ENCODE data around the gene RPL32. TPM values are rescaled to one million over a fixed set of nuclear protein-coding genes. Genes with fewer than 3 reads are reported as not detected.
A peak's percentile ranks its signal among the peaks of the same experiment; 100 is the strongest.

The RPL32 gene
- total and polyA plus RNA-seq, 2 donors (not counting 1 experiment from before 2014, with no cell fraction given) = 1,244 to 1,855 TPM

- Histone ChIP-seq H3K4me1 (ENCODE audit: control insufficient read depth, extremely low read depth, insufficient read depth, low read length) (no peaks in the 10 kb centered on the region), H3K79me2 (ENCODE audit: control insufficient read depth, insufficient read depth, low read length) (no peaks in the 10 kb centered on the region), H3K4me2 (ENCODE audit: extremely low read depth, insufficient read depth, low read length) (no peak overlapping the region), H3K36me3 (ENCODE audit: control insufficient read depth, insufficient read depth, low read length) (no peaks in the 10 kb centered on the region), H3K9ac (ENCODE audit: insufficient read depth, low read length) (no peak overlapping the region), H3K4me3 (replicated peaks in 1 of 4; ENCODE audit: control extremely low read depth in 1 of 4, insufficient read depth in 1 of 4, low read depth in 3 of 4, low read length in 4 of 4) (no peak overlapping the region), H3K27ac (ENCODE audit: insufficient read depth, low read length) (no peak overlapping the region), H4K20me1 (ENCODE audit: control insufficient read depth, extremely low read depth, insufficient read depth, low read length) (no peaks in the 10 kb centered on the region), H2AFZ (ENCODE audit: low read length) (no peak overlapping the region), H3K27me3 (ENCODE audit: control insufficient read depth, insufficient read depth, low read length) (peaks cover 9% of the 10 kb centered on the region), H3K9me3 (ENCODE audit: control insufficient read depth, insufficient read depth, low read depth, low read length) (no peaks in the 10 kb centered on the region)
- DNase-seq (ENCODE audit: low read depth in 2 of 2) = no peak
- TF ChIP-seq EZH2 (IDR thresholded peaks at IDR 0.05; ENCODE audit: low read length, missing control alignments) = no peak
- TF ChIP-seq, protein P1, sequence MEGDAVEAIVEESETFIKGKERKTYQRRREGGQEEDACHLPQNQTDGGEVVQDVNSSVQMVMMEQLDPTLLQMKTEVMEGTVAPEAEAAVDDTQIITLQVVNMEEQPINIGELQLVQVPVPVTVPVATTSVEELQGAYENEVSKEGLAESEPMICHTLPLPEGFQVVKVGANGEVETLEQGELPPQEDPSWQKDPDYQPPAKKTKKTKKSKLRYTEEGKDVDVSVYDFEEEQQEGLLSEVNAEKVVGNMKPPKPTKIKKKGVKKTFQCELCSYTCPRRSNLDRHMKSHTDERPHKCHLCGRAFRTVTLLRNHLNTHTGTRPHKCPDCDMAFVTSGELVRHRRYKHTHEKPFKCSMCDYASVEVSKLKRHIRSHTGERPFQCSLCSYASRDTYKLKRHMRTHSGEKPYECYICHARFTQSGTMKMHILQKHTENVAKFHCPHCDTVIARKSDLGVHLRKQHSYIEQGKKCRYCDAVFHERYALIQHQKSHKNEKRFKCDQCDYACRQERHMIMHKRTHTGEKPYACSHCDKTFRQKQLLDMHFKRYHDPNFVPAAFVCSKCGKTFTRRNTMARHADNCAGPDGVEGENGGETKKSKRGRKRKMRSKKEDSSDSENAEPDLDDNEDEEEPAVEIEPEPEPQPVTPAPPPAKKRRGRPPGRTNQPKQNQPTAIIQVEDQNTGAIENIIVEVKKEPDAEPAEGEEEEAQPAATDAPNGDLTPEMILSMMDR (conservative IDR thresholded peaks at IDR 0.05 in 1 of 2, IDR thresholded peaks at IDR 0.05 in 1 of 2; ENCODE audit: low read depth in 1 of 2, low read length in 2 of 2) = no peak
These were observed 29.6 kb upstream of the RPL32 start for GRCh38 chr3:12870942-12871341.

DNA sequence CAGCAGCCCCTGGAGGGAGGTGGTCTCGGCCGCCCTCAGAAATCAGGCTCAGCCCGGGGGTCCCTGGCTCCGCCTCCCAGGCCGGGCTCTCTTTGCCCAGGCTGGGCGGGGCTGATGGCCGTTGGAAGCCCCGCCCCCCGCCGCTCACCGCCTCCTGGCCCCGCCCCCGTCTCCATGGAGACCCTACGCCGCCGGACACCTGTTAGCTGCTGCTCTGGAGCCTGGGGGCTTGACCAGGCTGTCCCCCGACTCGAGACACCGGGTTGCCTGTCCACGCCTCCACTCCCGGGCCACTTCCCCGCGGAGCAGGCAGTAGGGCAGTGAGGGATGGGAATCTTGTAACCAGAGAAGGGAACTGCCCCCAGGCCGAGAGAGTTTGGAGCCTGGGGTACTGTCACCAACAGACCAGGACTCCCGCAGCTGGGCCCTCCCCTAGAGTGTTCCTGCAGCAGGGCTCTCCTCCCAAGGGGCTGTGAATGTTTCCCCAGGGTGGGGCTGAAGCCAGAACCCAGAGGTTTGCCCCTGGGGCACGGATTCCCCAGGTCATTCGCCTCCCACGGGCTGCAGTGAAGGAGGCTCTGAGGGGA, 27.8 kb upstream of the RPL32 start:
- Histone ChIP-seq H3K9ac (ENCODE audit: insufficient read depth, low read length) (no peak overlapping the region), H3K27ac (ENCODE audit: insufficient read depth, low read length) (no peak overlapping the region), H2AFZ (ENCODE audit: low read length) (no peak overlapping the region), H3K9me3 (ENCODE audit: control insufficient read depth, insufficient read depth, low read depth, low read length) (no peaks in the 10 kb centered on the region), H3K4me2 (ENCODE audit: extremely low read depth, insufficient read depth, low read length) (peak overlapping the region; percentile 25), H3K79me2 (ENCODE audit: control insufficient read depth, insufficient read depth, low read length) (no peaks in the 10 kb centered on the region), H3K4me1 (ENCODE audit: control insufficient read depth, extremely low read depth, insufficient read depth, low read length) (no peaks in the 10 kb centered on the region), H3K4me3 (replicated peaks in 1 of 4; ENCODE audit: control extremely low read depth in 1 of 4, insufficient read depth in 1 of 4, low read depth in 3 of 4, low read length in 4 of 4) (no peak overlapping the region), H3K36me3 (ENCODE audit: control insufficient read depth, insufficient read depth, low read length) (no peaks in the 10 kb centered on the region), H3K27me3 (ENCODE audit: control insufficient read depth, insufficient read depth, low read length) (peaks cover 5% of the 10 kb centered on the region), H4K20me1 (ENCODE audit: control insufficient read depth, extremely low read depth, insufficient read depth, low read length) (no peaks in the 10 kb centered on the region)
- no peak for DNase-seq (ENCODE audit: low read depth in 2 of 2)
- TF ChIP-seq, protein P1 (conservative IDR thresholded peaks at IDR 0.05 in 1 of 2, IDR thresholded peaks at IDR 0.05 in 1 of 2; ENCODE audit: low read depth in 1 of 2, low read length in 2 of 2) = no peak
- no peak for TF ChIP-seq EZH2 (IDR thresholded peaks at IDR 0.05; ENCODE audit: low read length, missing control alignments)

GRCh38 chr3:12868039-12869034, 27.0 kb upstream of the RPL32 start:
- no peaks in the 10 kb centered on the region for H4K20me1 ChIP-seq (ENCODE audit: control insufficient read depth, extremely low read depth, insufficient read depth, low read length)
- no peak overlapping the region for H3K27ac ChIP-seq (ENCODE audit: insufficient read depth, low read length)
- no peaks in the 10 kb centered on the region for H3K9me3 ChIP-seq (ENCODE audit: control insufficient read depth, insufficient read depth, low read depth, low read length)
- H3K9ac ChIP-seq (ENCODE audit: insufficient read depth, low read length) = no peak overlapping the region
- H3K4me3 ChIP-seq (replicated peaks in 1 of 4; ENCODE audit: control extremely low read depth in 1 of 4, insufficient read depth in 1 of 4, low read depth in 3 of 4, low read length in 4 of 4) = peak overlapping the region in 1 of 4 experiments; percentile 10
- H3K36me3 ChIP-seq (ENCODE audit: control insufficient read depth, insufficient read depth, low read length) = no peaks in the 10 kb centered on the region
- peak overlapping the region; percentile 25 for H3K4me2 ChIP-seq (ENCODE audit: extremely low read depth, insufficient read depth, low read length)
- TF ChIP-seq, protein P1 (conservative IDR thresholded peaks at IDR 0.05 in 1 of 2, IDR thresholded peaks at IDR 0.05 in 1 of 2; ENCODE audit: low read depth in 1 of 2, low read length in 2 of 2) = peak; percentile 89 to 95
- no peak for TF ChIP-seq EZH2 (IDR thresholded peaks at IDR 0.05; ENCODE audit: low read length, missing control alignments)
- no peaks in the 10 kb centered on the region for H3K4me1 ChIP-seq (ENCODE audit: control insufficient read depth, extremely low read depth, insufficient read depth, low read length)
- no peaks in the 10 kb centered on the region for H3K79me2 ChIP-seq (ENCODE audit: control insufficient read depth, insufficient read depth, low read length)
- H2AFZ ChIP-seq (ENCODE audit: low read length) = no peak overlapping the region
- peak; percentile 84 to 89 for DNase-seq (ENCODE audit: low read depth in 2 of 2)
- peaks cover 5% of the 10 kb centered on the region for H3K27me3 ChIP-seq (ENCODE audit: control insufficient read depth, insufficient read depth, low read length)

All from fibroblast of lung (primary cell).